ENCODE data around the gene LDB2. TPM values are rescaled to one million over a fixed set of nuclear protein-coding genes. Genes with fewer than 3 reads are reported as not detected.

LDB2 gene
- total and polyA plus RNA-seq, 7 donors = 7.0 to 18.9 (median 10.1) TPM

GRCh38 chr4:16788868-16789267, 109.6 kb downstream of the LDB2 start:
- 64 to 74% (median 66%) methylated on average over 3 of the region's 3 CpGs for WGBS, 3 donors
- Histone ChIP-seq H3K4me3 (no peak overlapping the region), H3K4me1 (no peaks in the 10 kb centered on the region), H3K27me3 (ENCODE audit: insufficient read depth in 3 of 3, low read length in 2 of 3) (no peaks in the 10 kb centered on the region), H3K9me3 (no peaks in the 10 kb centered on the region), H3K27ac (no peak overlapping the region), H3K36me3 (ENCODE audit: insufficient read depth in 1 of 2, low read depth in 1 of 2) (no peaks in the 10 kb centered on the region)
- no peak for ATAC-seq
- no peak for TF ChIP-seq CTCF (IDR thresholded peaks at IDR 0.05)
- DNase-seq = no peak
- intact Hi-C loops (cut with DNase I) = no loop called here

DNA sequence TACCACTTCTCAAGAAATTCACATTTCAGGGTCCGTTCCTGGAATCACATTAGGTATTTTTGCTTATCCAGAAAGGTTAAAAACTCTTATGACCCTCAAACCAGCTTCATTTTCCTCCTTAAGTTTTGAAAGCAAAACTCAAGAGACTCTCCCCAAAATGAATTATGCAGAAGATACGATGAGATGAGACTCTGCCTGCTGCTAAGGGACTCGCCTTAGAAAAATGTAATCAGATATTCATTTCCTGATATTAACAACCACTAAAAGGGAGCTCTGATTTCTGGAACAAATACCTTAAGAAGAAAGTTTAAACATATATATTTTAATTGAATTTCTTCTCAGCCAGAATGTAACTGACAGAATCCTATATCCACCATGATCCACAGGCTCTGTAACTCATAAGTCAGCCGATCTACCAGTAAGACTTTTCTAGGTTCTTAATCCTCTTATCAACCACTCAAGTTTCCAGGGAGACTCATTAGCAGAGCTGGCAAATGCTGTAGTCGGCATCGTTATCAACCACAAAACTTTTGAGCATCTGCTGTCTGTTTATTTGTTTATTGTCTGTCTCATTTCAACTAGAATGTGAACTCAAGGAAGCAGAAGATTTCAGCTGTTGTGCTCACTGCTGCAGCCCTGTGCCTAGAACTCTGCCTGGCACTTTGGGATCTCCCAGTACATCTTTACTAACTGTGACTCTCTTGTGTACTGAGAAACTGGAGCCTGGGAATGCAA, 112.5 kb downstream of the LDB2 start:
- DNase-seq = no peak
- WGBS, 3 donors = 48 to 49% (median 48%) methylated on average over 6 of the region's 6 CpGs
- intact Hi-C loops (cut with DNase I) = no loop called here
- Histone ChIP-seq H3K27ac (no peak overlapping the region), H3K4me3 (no peak overlapping the region), H3K27me3 (ENCODE audit: insufficient read depth in 3 of 3, low read length in 2 of 3) (no peaks in the 10 kb centered on the region), H3K4me1 (no peaks in the 10 kb centered on the region), H3K9me3 (no peaks in the 10 kb centered on the region), H3K36me3 (ENCODE audit: insufficient read depth in 1 of 2, low read depth in 1 of 2) (no peaks in the 10 kb centered on the region)
- no peak for ATAC-seq
- TF ChIP-seq CTCF (IDR thresholded peaks at IDR 0.05) = no peak

DNA sequence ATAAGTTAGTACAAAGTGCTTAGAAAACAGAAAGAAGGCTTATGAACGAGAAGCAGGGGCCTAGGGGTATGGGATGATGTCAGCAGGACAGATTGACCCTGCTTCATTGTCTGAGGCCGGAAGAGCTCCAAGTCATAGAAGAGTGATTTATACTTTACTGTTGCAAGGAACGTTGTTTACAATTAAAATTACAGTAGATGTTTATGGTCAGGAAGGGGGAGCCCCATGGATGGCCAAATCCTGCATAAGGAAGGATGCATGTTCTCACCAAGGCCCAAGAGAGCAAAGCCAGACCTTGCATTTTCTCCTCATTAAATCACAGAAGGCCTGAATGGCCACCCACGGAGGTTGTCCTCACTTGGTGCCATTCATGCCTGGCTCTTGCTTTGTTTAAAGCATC, 115.3 kb downstream of the LDB2 start:
- H3K27ac ChIP-seq = no peak overlapping the region
- no peaks in the 10 kb centered on the region for H3K9me3 ChIP-seq
- no peak for DNase-seq
- H3K36me3 ChIP-seq (ENCODE audit: insufficient read depth in 1 of 2, low read depth in 1 of 2) = no peaks in the 10 kb centered on the region
- ATAC-seq = no peak
- intact Hi-C loops (cut with DNase I) = no loop called here
- no peaks in the 10 kb centered on the region for H3K4me1 ChIP-seq
- TF ChIP-seq CTCF (IDR thresholded peaks at IDR 0.05) = no peak
- WGBS, 3 donors = 52 to 57% (median 55%) methylated on average over 4 of the region's 4 CpGs
- no peaks in the 10 kb centered on the region for H3K27me3 ChIP-seq (ENCODE audit: insufficient read depth in 3 of 3, low read length in 2 of 3)
- H3K4me3 ChIP-seq = no peak overlapping the region

- H3K27me3 ChIP-seq (ENCODE audit: insufficient read depth in 3 of 3, low read length in 2 of 3) = no peaks in the 10 kb centered on the region
- H3K36me3 ChIP-seq (ENCODE audit: insufficient read depth in 1 of 2, low read depth in 1 of 2) = no peaks in the 10 kb centered on the region
- H3K9me3 ChIP-seq = no peaks in the 10 kb centered on the region
- no peak overlapping the region for H3K27ac ChIP-seq
- DNase-seq (no peak), ATAC-seq (no peak)
- TF ChIP-seq CTCF (IDR thresholded peaks at IDR 0.05) = no peak
- WGBS, 3 donors = 42 to 57% (median 45%) methylated on average over 10 of the region's 10 CpGs
- H3K4me3 ChIP-seq = no peak overlapping the region
- no peaks in the 10 kb centered on the region for H3K4me1 ChIP-seq
- intact Hi-C loops (cut with DNase I) = no loop called here
These were observed 119.3 kb downstream of the LDB2 start for GRCh38 chr4:16779028-16779675.

Measured in psoas muscle (tissue), 8 donors.